Suprapubic skin (tissue), 3 donors: ENCODE results near the gene KNDC1.

Experiments
- CTCF ChIP-seq, 2 donors: fragments of 200-600 bp in 1 of 2; fragments of 450-650 bp in 1 of 2; sonication (generic) in 1 of 2; IDR thresholded peaks; one replicate each; pipeline ENCODE4 v1.5.1; 2016 to 2019; ENCODE audit warnings: antibody characterized with exemption in 2 of 2, mild to moderate bottlenecking in 1 of 2, moderate library complexity in 1 of 2
- EP300 ChIP-seq: sonication (generic); formaldehyde crosslinking; IDR thresholded peaks from one replicate; pipeline ENCODE4 v1.6.1; 2017; ENCODE audit warnings: antibody characterized with exemption
- POLR2A ChIP-seq, 2 donors: fragments of 450-650 bp; IDR thresholded peaks; one replicate each; pipeline ENCODE4 v1.6.1; 2017; ENCODE audit warnings: antibody characterized with exemption in 2 of 2, mild to moderate bottlenecking in 2 of 2, moderate library complexity in 2 of 2

DNA sequence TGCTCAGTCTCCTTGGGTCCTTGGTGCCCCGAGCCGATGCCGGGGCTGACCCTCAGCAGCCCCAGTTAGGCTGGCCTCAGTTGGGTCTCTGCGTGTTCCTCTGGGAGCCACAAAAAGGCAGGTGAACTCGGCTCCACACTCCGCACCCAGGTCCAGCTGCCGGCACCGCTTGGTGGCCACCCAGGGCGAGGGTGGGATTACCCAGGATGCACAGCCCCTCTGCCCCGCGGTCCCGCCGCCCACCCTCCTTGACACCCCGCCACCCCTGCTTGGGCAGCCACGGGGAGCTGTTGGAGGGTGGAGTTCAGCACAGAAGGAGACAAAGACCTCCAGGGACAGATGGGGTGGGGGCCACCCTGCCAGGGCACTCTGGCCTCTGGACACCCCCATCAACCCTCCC, 95.3 kb downstream of the KNDC1 start:
- TF ChIP-seq POLR2A (IDR thresholded peaks at IDR 0.05) (no peak), EP300 (no peak), CTCF (IDR thresholded peaks at IDR 0.05) (no peak)
